Keratinocyte (primary cell): ENCODE measurements around the gene NPSR1. TPM values are rescaled to one million over a fixed set of nuclear protein-coding genes. Genes with fewer than 3 reads are reported as not detected.

ENCODE experiments used
- DNase-seq: peaks from one replicate; pipeline ENCODE4 v3.0.0-alpha.2; 2011; ENCODE audit warnings: low read depth, missing footprints, low spot score
- FAIRE-seq: peaks from 2 replicates; lab custom pipeline; 2011; peaks lifted over from hg19 to GRCh38; lab: Jason Lieb, UNC
- H2AFZ ChIP-seq: 2 replicates; pipeline ENCODE4 v1.6.0; 2012; ENCODE audit warnings: low read length, control low read depth, inconsistent platforms; ENCODE audit not compliant: control insufficient read depth
- H3K27ac ChIP-seq: 2 replicates; pipeline ENCODE4 v1.5.1; 2011; ENCODE audit warnings: low read length; ENCODE audit not compliant: control insufficient read depth, insufficient read depth
- H3K27me3 ChIP-seq: 3 replicates; pipeline ENCODE4 v1.6.0; 2011; ENCODE audit warnings: low read length; ENCODE audit not compliant: control insufficient read depth, insufficient read depth; ENCODE audit errors: extremely low read depth
- H3K36me3 ChIP-seq, 2 experiments: 2 replicates in 1 of 2; 3 replicates in 1 of 2; pipeline ENCODE4 v1.5.1; 2011; ENCODE audit warnings: low read length in 2 of 2, mild to moderate bottlenecking in 1 of 2; ENCODE audit not compliant: control insufficient read depth in 2 of 2, insufficient read depth in 2 of 2; ENCODE audit errors: extremely low read depth in 1 of 2
- H3K4me1 ChIP-seq: 3 replicates; pipeline ENCODE4 v1.5.1; 2011; ENCODE audit warnings: low read length; ENCODE audit not compliant: control insufficient read depth, insufficient read depth; ENCODE audit errors: extremely low read depth
- H3K4me2 ChIP-seq: 3 replicates; pipeline ENCODE4 v1.6.0; 2011; ENCODE audit warnings: low read depth, low read length; ENCODE audit not compliant: control insufficient read depth, insufficient read depth; ENCODE audit errors: extremely low read depth
- H3K4me3 ChIP-seq, 3 experiments: fragments of 200-600 bp in 1 of 3; sonication (generic) in 1 of 3; 2 replicates in 2 of 3; 3 replicates in 1 of 3; pipeline ENCODE4 v1.5.1; 2011 to 2016; ENCODE audit warnings: low read length in 3 of 3, mild to moderate bottlenecking in 3 of 3, control low read depth in 2 of 3, inconsistent platforms in 1 of 3, low read depth in 1 of 3, mixed read lengths in 1 of 3, mixed run types in 1 of 3, moderate library complexity in 1 of 3; ENCODE audit not compliant: control insufficient read depth in 2 of 3, insufficient read depth in 2 of 3; ENCODE audit errors: extremely low read depth in 1 of 3
- H3K79me2 ChIP-seq: 2 replicates; pipeline ENCODE4 v1.6.0; 2012; ENCODE audit warnings: low read length; ENCODE audit not compliant: control insufficient read depth, insufficient read depth
- H3K9ac ChIP-seq: 3 replicates; pipeline ENCODE4 v1.6.0; 2011; ENCODE audit warnings: low read length; ENCODE audit not compliant: control insufficient read depth, insufficient read depth; ENCODE audit errors: extremely low read depth
- H3K9me1 ChIP-seq: 3 replicates; pipeline ENCODE4 v1.6.0; 2011; ENCODE audit warnings: low read length; ENCODE audit not compliant: control insufficient read depth, insufficient read depth; ENCODE audit errors: extremely low read depth
- H3K9me3 ChIP-seq: 2 replicates; pipeline ENCODE4 v1.5.1; 2012; ENCODE audit warnings: low read depth, low read length; ENCODE audit not compliant: control insufficient read depth
- H4K20me1 ChIP-seq: 3 replicates; pipeline ENCODE4 v1.6.0; 2011; ENCODE audit warnings: low read length; ENCODE audit not compliant: control insufficient read depth, insufficient read depth; ENCODE audit errors: extremely low read depth
- EZH2 ChIP-seq: IDR thresholded peaks from one replicate; pipeline ENCODE4 v1.6.1; 2012; ENCODE audit warnings: inconsistent platforms, mild to moderate bottlenecking, low read length, moderate library complexity
- dilution Hi-C: fragments of 300-500 bp; cut with MboI; formaldehyde crosslinking; loops from one replicate; pipeline ENCODE4 v1.7.0; 2020; ENCODE audit warnings: low sequenced_read_pairs; ENCODE audit not compliant: extremely low pct_ligation_motif_present
- polyA plus RNA-seq, 5 experiments: library from polyadenylated mRNA; depleted of rRNA in 3 of 5; stranded (reverse) in 3 of 5; stranded (forward) in 1 of 5; unstranded in 1 of 5; fragments of >200 nt; gene quantifications; 1 replicate in 1 of 5; 2 replicates in 3 of 5; 3 replicates in 1 of 5; pipeline versions ENCODE4 v1.2.1 to v1.2.3, GENCODE V29; 2011 to 2012; ENCODE audit warnings: missing spikeins in 2 of 5, low read depth in 1 of 5, low replicate concordance in 1 of 5
- TF ChIP-seq, protein P1 (sequence below), 3 experiments: IDR thresholded peaks in 1 of 3; conservative IDR thresholded peaks in 1 of 3; optimal IDR thresholded peaks in 1 of 3; 2 replicates in 2 of 3; 3 replicates in 1 of 3; pipeline versions ENCODE3 to v1.5.1; 2011; ENCODE audit warnings: low read length in 3 of 3, mild to moderate bottlenecking in 3 of 3, moderate library complexity in 2 of 3, control low read depth in 1 of 3, inconsistent platforms in 1 of 3; ENCODE audit not compliant: insufficient read depth in 2 of 3; ENCODE audit errors: extremely low read depth in 1 of 3

Gene NPSR1
- polyA plus RNA-seq, 1 donor (not counting 4 experiments of a cell fraction or from before 2014, with no cell fraction given), result not detected

DNA sequence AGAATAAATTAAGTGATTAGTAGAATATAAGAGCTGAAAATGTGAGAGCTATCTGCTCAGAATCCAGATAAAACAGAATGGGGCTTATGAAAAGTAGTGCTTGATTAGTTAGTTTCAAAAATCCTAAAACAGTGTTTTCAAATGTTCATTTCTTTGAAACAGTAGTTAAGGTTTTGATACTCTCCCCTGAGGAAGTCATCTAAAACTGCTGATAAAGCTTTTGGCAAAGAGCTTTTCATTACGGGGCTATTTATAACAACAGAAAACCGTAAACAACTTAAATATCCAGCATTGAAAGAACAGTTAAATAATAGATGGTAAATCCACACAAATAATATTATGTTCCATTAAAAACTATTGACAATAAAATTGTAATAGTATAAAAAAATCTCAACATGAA, 77.5 kb downstream of the NPSR1 start:
- Histone ChIP-seq H3K9me3 (no peaks in the 10 kb centered on the region), H4K20me1 (no peaks in the 10 kb centered on the region), H3K9me1 (no peaks in the 10 kb centered on the region), H2AFZ (no peak overlapping the region), H3K27ac (no peak overlapping the region), H3K4me1 (no peaks in the 10 kb centered on the region), H3K79me2 (no peaks in the 10 kb centered on the region), H3K4me3 (no peak overlapping the region), H3K27me3 (no peaks in the 10 kb centered on the region), H3K36me3 (no peaks in the 10 kb centered on the region), H3K9ac (no peak overlapping the region), H3K4me2 (no peak overlapping the region)
- TF ChIP-seq, protein P1, sequence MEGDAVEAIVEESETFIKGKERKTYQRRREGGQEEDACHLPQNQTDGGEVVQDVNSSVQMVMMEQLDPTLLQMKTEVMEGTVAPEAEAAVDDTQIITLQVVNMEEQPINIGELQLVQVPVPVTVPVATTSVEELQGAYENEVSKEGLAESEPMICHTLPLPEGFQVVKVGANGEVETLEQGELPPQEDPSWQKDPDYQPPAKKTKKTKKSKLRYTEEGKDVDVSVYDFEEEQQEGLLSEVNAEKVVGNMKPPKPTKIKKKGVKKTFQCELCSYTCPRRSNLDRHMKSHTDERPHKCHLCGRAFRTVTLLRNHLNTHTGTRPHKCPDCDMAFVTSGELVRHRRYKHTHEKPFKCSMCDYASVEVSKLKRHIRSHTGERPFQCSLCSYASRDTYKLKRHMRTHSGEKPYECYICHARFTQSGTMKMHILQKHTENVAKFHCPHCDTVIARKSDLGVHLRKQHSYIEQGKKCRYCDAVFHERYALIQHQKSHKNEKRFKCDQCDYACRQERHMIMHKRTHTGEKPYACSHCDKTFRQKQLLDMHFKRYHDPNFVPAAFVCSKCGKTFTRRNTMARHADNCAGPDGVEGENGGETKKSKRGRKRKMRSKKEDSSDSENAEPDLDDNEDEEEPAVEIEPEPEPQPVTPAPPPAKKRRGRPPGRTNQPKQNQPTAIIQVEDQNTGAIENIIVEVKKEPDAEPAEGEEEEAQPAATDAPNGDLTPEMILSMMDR (optimal IDR thresholded peaks at IDR 0.05 in 1 of 3, IDR thresholded peaks at IDR 0.05 in 1 of 3, conservative IDR thresholded peaks at IDR 0.05 in 1 of 3; ENCODE audit: extremely low read depth in 1 of 3, insufficient read depth in 2 of 3, low read length in 3 of 3), result no peak
- TF ChIP-seq EZH2, result no peak
- dilution Hi-C loops, result no loop called here
- FAIRE-seq, result no peak
- DNase-seq, result no peak

DNA sequence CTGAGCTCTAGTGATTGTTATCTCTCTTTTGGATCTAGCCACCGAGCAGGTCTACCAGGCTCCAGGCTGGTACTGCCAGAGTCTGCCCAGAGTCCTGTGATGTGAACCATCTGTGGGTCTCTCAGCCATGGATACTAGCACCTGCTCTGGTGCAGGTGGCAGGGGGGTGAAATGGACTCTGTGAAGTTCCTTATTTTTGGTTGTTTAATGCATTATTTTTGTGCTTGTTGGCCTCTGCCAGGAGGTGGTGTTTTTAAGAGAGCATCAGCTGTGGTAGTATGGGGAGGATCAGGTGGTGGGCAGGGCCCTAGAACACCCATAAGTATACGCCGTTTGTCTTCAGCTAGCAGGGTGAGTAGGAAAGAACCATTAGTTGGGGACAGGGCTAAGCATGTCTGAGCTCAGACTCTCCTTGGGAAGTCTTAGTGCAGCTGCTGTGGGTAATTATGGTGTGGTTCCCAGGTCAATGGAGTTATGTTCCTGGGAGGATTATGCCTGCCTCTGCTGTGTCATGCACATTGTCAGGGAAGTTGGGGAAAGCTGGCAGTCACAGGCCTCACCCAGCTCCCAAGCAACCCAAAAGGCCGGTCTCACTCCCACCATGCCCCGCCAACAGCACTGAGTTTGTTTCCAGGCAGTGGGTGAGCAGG, 81.8 kb downstream of the NPSR1 start:
- no peak overlapping the region for H3K9ac ChIP-seq
- H3K27me3 ChIP-seq, result no peaks in the 10 kb centered on the region
- no peaks in the 10 kb centered on the region for H4K20me1 ChIP-seq
- H3K4me1 ChIP-seq, result no peaks in the 10 kb centered on the region
- no peak overlapping the region for H3K4me3 ChIP-seq
- no peak overlapping the region for H3K27ac ChIP-seq
- no peak overlapping the region for H2AFZ ChIP-seq
- no peaks in the 10 kb centered on the region for H3K9me3 ChIP-seq
- no peaks in the 10 kb centered on the region for H3K79me2 ChIP-seq
- no peak overlapping the region for H3K4me2 ChIP-seq
- TF ChIP-seq EZH2, result no peak
- TF ChIP-seq, protein P1 (optimal IDR thresholded peaks at IDR 0.05 in 1 of 3, IDR thresholded peaks at IDR 0.05 in 1 of 3, conservative IDR thresholded peaks at IDR 0.05 in 1 of 3; ENCODE audit: extremely low read depth in 1 of 3, insufficient read depth in 2 of 3, low read length in 3 of 3), result no peak
- H3K9me1 ChIP-seq, result no peaks in the 10 kb centered on the region
- DNase-seq (no peak), FAIRE-seq (no peak)
- H3K36me3 ChIP-seq, result no peaks in the 10 kb centered on the region
- dilution Hi-C loops, result no loop called here
